H1 (cell line): ENCODE results near the gene KRT32. TPM values are rescaled to one million over a fixed set of nuclear protein-coding genes. Genes with fewer than 3 reads are reported as not detected.

Source experiments
- CTCF ChIA-PET: fragments of 300-600 bp; sonication (Branson Sonifier 250); formaldehyde crosslinking; loops from one replicate; lab custom pipeline; 2021; ENCODE audit not compliant: partially characterized antibody; lab: Charles Lee
- POLR2A ChIA-PET: fragments of 300-600 bp; sonication (Branson Sonifier 250); formaldehyde crosslinking; loops from one replicate; lab custom pipeline; 2021; ENCODE audit warnings: inconsistent platforms; ENCODE audit not compliant: partially characterized antibody; lab: Charles Lee
- DNase-seq, 2 experiments: peaks; one replicate each; pipeline versions ENCODE4 v3.0.0 to v3.0.0-alpha.2; 2010 to 2022; ENCODE audit warnings: low spot score in 2 of 2, low read depth in 1 of 2, mixed read lengths in 1 of 2
- FAIRE-seq: peaks from 2 replicates; lab custom pipeline; 2011; peaks lifted over from hg19 to GRCh38; lab: Jason Lieb, UNC
- H2AFZ ChIP-seq: 2 replicates; pipeline ENCODE4 v1.8.1; 2012; ENCODE audit warnings: low read length, inconsistent platforms
- H2AK5ac ChIP-seq: 2 replicates; pipeline ENCODE4 v1.6.1; 2013; ENCODE audit warnings: low read depth, low read length
- H2BK120ac ChIP-seq: replicated peaks from 2 replicates; pipeline ENCODE3; 2013; ENCODE audit warnings: low read depth, low read length, inconsistent platforms
- H2BK12ac ChIP-seq: 2 replicates; pipeline ENCODE4 v1.6.1; 2013; ENCODE audit warnings: low read depth, low read length
- H2BK15ac ChIP-seq: 2 replicates; pipeline ENCODE4 v1.6.1; 2013; ENCODE audit warnings: low read length
- H2BK20ac ChIP-seq: 2 replicates; pipeline ENCODE4 v1.6.1; 2013; ENCODE audit warnings: low read length
- H2BK5ac ChIP-seq: 2 replicates; pipeline ENCODE4 v1.6.1; 2013; ENCODE audit warnings: low read depth, low read length
- H3K14ac ChIP-seq: 2 replicates; pipeline ENCODE4 v1.6.1; 2013; ENCODE audit warnings: inconsistent platforms; ENCODE audit not compliant: insufficient read length
- H3K18ac ChIP-seq: 2 replicates; pipeline ENCODE4 v1.6.1; 2013; ENCODE audit warnings: low read length; ENCODE audit errors: extremely low read depth
- H3K23ac ChIP-seq: 2 replicates; pipeline ENCODE4 v1.6.1; 2013; ENCODE audit warnings: inconsistent platforms; ENCODE audit not compliant: insufficient read length
- H3K23me2 ChIP-seq: 2 replicates; pipeline ENCODE4 v1.6.1; 2013; ENCODE audit warnings: low read depth, low read length
- H3K27ac ChIP-seq: 2 replicates; pipeline ENCODE4 v1.6.1; 2011; ENCODE audit warnings: low read depth, low read length, inconsistent platforms
- H3K27me3 ChIP-seq, 4 experiments: replicated peaks in 1 of 4; 1 replicate in 1 of 4; 2 replicates in 3 of 4; pipeline versions ENCODE4 v1.6.1 to v1.8.1; 2011 to 2013; ENCODE audit warnings: low read length in 3 of 4, mild to moderate bottlenecking in 3 of 4, inconsistent platforms in 2 of 4, mixed read lengths in 2 of 4, moderate library complexity in 1 of 4; ENCODE audit not compliant: control insufficient read depth in 3 of 4, insufficient read depth in 3 of 4; ENCODE audit errors: extremely low read depth in 1 of 4
- H3K36me3 ChIP-seq, 4 experiments: 2 replicates each; pipeline versions ENCODE4 v1.6.1 to v1.8.1; 2011 to 2013; ENCODE audit warnings: mild to moderate bottlenecking in 4 of 4, low read length in 3 of 4, moderate library complexity in 2 of 4, control low read depth in 1 of 4, inconsistent platforms in 1 of 4; ENCODE audit not compliant: insufficient read depth in 4 of 4, control insufficient read depth in 2 of 4
- H3K4ac ChIP-seq: replicated peaks from 2 replicates; pipeline ENCODE3; 2013; ENCODE audit warnings: low read length, low read depth, mixed read lengths, inconsistent platforms; ENCODE audit not compliant: insufficient read length
- H3K4me1 ChIP-seq, 4 experiments: replicated peaks in 1 of 4; 1 replicate in 1 of 4; 2 replicates in 3 of 4; pipeline versions ENCODE4 v1.6.1 to v1.8.1; 2011 to 2013; ENCODE audit warnings: low read length in 3 of 4, inconsistent platforms in 2 of 4, mixed read lengths in 1 of 4; ENCODE audit not compliant: insufficient read depth in 4 of 4, control insufficient read depth in 3 of 4
- H3K4me2 ChIP-seq, 2 experiments: 2 replicates each; pipeline versions ENCODE4 v1.6.1 to v1.8.1; 2011 to 2013; ENCODE audit warnings: low read depth in 2 of 2, low read length in 2 of 2, control low read depth in 1 of 2, inconsistent platforms in 1 of 2, mild to moderate bottlenecking in 1 of 2; ENCODE audit not compliant: insufficient read depth in 1 of 2
- H3K4me3 ChIP-seq, 4 experiments: fragments of 200-600, 300-600 bp in 1 of 4; sonication (generic), shearing (Covaris generic), sonication (Bioruptor Twin) in 1 of 4; 2 replicates each; pipeline versions ENCODE4 v1.5.1 to v1.8.1; 2011 to 2016; ENCODE audit warnings: low read length in 4 of 4, low read depth in 3 of 4, control low read depth in 2 of 4, inconsistent platforms in 2 of 4, mild to moderate bottlenecking in 2 of 4, mixed read lengths in 1 of 4, moderate library complexity in 1 of 4; ENCODE audit not compliant: insufficient read depth in 2 of 4; ENCODE audit errors: extremely low read depth in 1 of 4
- H3K56ac ChIP-seq: replicated peaks from 2 replicates; pipeline ENCODE3; 2013; ENCODE audit warnings: low read depth, mild to moderate bottlenecking, mixed read lengths, low read length, inconsistent platforms; ENCODE audit not compliant: insufficient read length
- H3K79me1 ChIP-seq: 2 replicates; pipeline ENCODE4 v1.6.1; 2013; ENCODE audit warnings: low read depth, low read length, control low read depth
- H3K79me2 ChIP-seq, 2 experiments: 2 replicates each; pipeline versions ENCODE4 v1.6.1 to v1.8.1; 2012 to 2013; ENCODE audit warnings: low read length in 2 of 2, mild to moderate bottlenecking in 2 of 2, inconsistent platforms in 1 of 2; ENCODE audit not compliant: insufficient read depth in 2 of 2, control insufficient read depth in 1 of 2
- H3K9ac ChIP-seq, 4 experiments: replicated peaks in 1 of 4; 1 replicate in 1 of 4; 2 replicates in 3 of 4; pipeline versions ENCODE4 v1.6.1 to v1.8.1; 2011 to 2013; ENCODE audit warnings: low read depth in 3 of 4, low read length in 3 of 4, control low read depth in 2 of 4, mild to moderate bottlenecking in 2 of 4, moderate library complexity in 2 of 4, inconsistent platforms in 1 of 4; ENCODE audit errors: extremely low read depth in 1 of 4
- H3K9me3 ChIP-seq, 2 experiments: 2 replicates each; pipeline versions ENCODE4 v1.6.1 to v1.8.1; 2012 to 2013; ENCODE audit warnings: mild to moderate bottlenecking in 2 of 2, moderate library complexity in 2 of 2, control low read depth in 1 of 2, inconsistent platforms in 1 of 2, low read depth in 1 of 2, low read length in 1 of 2, mixed read lengths in 1 of 2; ENCODE audit not compliant: insufficient read depth in 2 of 2
- H4K20me1 ChIP-seq, 2 experiments: replicated peaks in 1 of 2; 2 replicates each; pipeline versions ENCODE3 to v1.8.1; 2011 to 2013; ENCODE audit warnings: inconsistent platforms in 2 of 2, low read length in 2 of 2, mild to moderate bottlenecking in 1 of 2; ENCODE audit not compliant: insufficient read depth in 2 of 2, control insufficient read depth in 1 of 2
- H4K5ac ChIP-seq: 2 replicates; pipeline ENCODE4 v1.6.1; 2013; ENCODE audit warnings: low read length, low read depth, mixed read lengths, inconsistent platforms; ENCODE audit not compliant: insufficient read length
- H4K8ac ChIP-seq: 2 replicates; pipeline ENCODE4 v1.8.0; 2013; ENCODE audit warnings: mild to moderate bottlenecking, moderate library complexity, low read length, inconsistent platforms; ENCODE audit not compliant: insufficient read depth; ENCODE audit errors: extremely low read depth
- H4K91ac ChIP-seq: replicated peaks from 2 replicates; pipeline ENCODE3; 2013; ENCODE audit warnings: low read length, mixed read lengths, inconsistent platforms; ENCODE audit not compliant: insufficient read length
- BRCA1 ChIP-seq: IDR thresholded peaks from 2 replicates; pipeline ENCODE4 v1.6.1; 2012; ENCODE audit warnings: low read depth, low read length, improper control_type of control experiment
- GABPA ChIP-seq: IDR thresholded peaks from 2 replicates; pipeline ENCODE4 v1.6.1; 2011; ENCODE audit warnings: mild to moderate bottlenecking, low read length, moderate library complexity, borderline replicate concordance; ENCODE audit not compliant: insufficient read depth
- GTF2F1 ChIP-seq: IDR thresholded peaks from 2 replicates; pipeline ENCODE4 v1.6.1; 2012; ENCODE audit warnings: low read depth, low read length, improper control_type of control experiment, borderline replicate concordance
- MAFK ChIP-seq: IDR thresholded peaks from 2 replicates; pipeline ENCODE4 v1.6.1; 2012; ENCODE audit warnings: low read depth, mild to moderate bottlenecking, improper control_type of control experiment, low read length
- RAD21 ChIP-seq, 2 experiments: IDR thresholded peaks in 1 of 2; conservative IDR thresholded peaks in 1 of 2; 2 replicates each; pipeline ENCODE4 v1.6.1; 2011; ENCODE audit warnings: low read depth in 2 of 2, low read length in 2 of 2, improper control_type of control experiment in 1 of 2, inconsistent platforms in 1 of 2, mild to moderate bottlenecking in 1 of 2, moderate library complexity in 1 of 2
- RFX5 ChIP-seq: IDR thresholded peaks from 2 replicates; pipeline ENCODE4 v1.6.1; 2011; ENCODE audit warnings: low read depth, low read length, improper control_type of control experiment, borderline replicate concordance
- SIRT6 ChIP-seq: IDR thresholded peaks from one replicate; pipeline ENCODE4 v1.7.1; 2012; ENCODE audit warnings: low read length, inconsistent platforms
- WGBS, 2 experiments: shearing (Covaris generic) in 1 of 2; methylation state at CpG; one replicate each; pipeline versions ENCODE4 v1.1.6 to v1.1.7; 2013 to 2015; ENCODE audit warnings: low lambda C conversion rate in 2 of 2, mixed read lengths in 2 of 2, inconsistent platforms in 1 of 2, low coverage in 1 of 2, missing lambda C conversion rate in 1 of 2; ENCODE audit not compliant: insufficient replicate concordance in 2 of 2, insufficient coverage in 1 of 2, insufficient read length in 1 of 2; ENCODE audit errors: extremely low coverage in 1 of 2, missing lambda C conversion rate in 1 of 2; 5-methylcytosine and 5-hydroxymethylcytosine counted together
- polyA plus RNA-seq, 7 experiments: library from polyadenylated mRNA; depleted of rRNA in 3 of 7; stranded (reverse) in 5 of 7; unstranded in 2 of 7; fragments of >200 nt in 5 of 7; fragments of 200-250 nt in 2 of 7; gene quantifications; 1 replicate in 5 of 7; 2 replicates in 1 of 7; 4 replicates in 1 of 7; pipeline versions ENCODE4 v1.2.1 to v1.2.3, GENCODE V29; 2011 to 2013; ENCODE audit warnings: missing spikeins in 2 of 7, mixed read lengths in 2 of 7
- total RNA-seq: library from RNA; stranded (reverse); fragmentation: NEBNext Ultra II Directional; extraction: Animal tissue kit (Norgen Biotek cat#: 25700); gene quantifications from 2 replicates; pipeline ENCODE4 v1.2.1, GENCODE V29; 2021

The KRT32 gene
- total and polyA plus RNA-seq, 2 of the 8 experiments (the other 6 are each of a cell fraction or from before 2014, with no cell fraction given): not detected

DNA sequence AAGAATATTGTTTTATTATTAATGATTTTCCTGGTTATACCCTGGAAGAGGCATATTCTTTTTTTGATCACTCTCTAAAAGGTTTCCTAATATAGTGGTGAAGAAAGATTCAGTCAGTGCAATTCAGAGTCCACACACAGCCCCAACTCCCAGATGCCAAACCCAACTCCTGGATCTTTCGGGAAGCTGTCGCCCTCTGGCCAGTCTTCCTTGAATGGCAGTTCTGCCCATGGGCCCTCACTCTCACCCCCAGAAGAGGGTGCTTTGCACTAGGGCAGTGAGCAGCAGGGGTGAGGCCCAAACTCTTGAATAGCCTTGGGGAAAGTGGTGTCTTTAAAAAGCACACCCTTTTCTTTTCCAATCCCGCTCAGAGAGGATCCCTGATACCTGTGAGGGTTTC is 11.0 kb downstream of the KRT32 start:
- H3K79me1 ChIP-seq: no peaks in the 10 kb centered on the region
- no peak overlapping the region for H3K4me3 ChIP-seq
- no peaks in the 10 kb centered on the region for H3K23me2 ChIP-seq
- no peak overlapping the region for H3K9ac ChIP-seq
- no peaks in the 10 kb centered on the region for H3K27me3 ChIP-seq
- no peak overlapping the region for H3K23ac ChIP-seq
- no peak overlapping the region for H2BK15ac ChIP-seq
- FAIRE-seq (no peak), DNase-seq (peak in 1 of 2 experiments; percentile 49)
- H3K4me2 ChIP-seq: no peak overlapping the region
- no peaks in the 10 kb centered on the region for H3K36me3 ChIP-seq
- H3K9me3 ChIP-seq: peaks cover 3 to 9% of the 10 kb centered on the region in 2 experiments; a peak in 2 of 4 replicates
- ChIA-PET CTCF (interaction anchor here (0.6 to 3.6 kb wide), 8 partner anchors 9 to 571 kb away, joined by 3 to 15 read pairs (median 4); no protein-coding TSS in a partner anchor), POLR2A (no interaction called here)
- 71% methylated on average over 3 of the region's 3 CpGs; no CpG with 5 or more reads in 1 of the 2 experiments for WGBS, 2 experiments
- H3K18ac ChIP-seq: no peak overlapping the region
- no peaks in the 10 kb centered on the region for H3K79me2 ChIP-seq
- no peak overlapping the region for H2BK120ac ChIP-seq
- no peaks in the 10 kb centered on the region for H4K20me1 ChIP-seq
- no peak overlapping the region for H2BK20ac ChIP-seq
- H3K56ac ChIP-seq: no peak overlapping the region
- H4K8ac ChIP-seq: peak overlapping the region; percentile 43; the same call in 1 of the 2 replicates
- no peak overlapping the region for H3K27ac ChIP-seq
- H2AFZ ChIP-seq: no peak overlapping the region
- no peak overlapping the region for H4K91ac ChIP-seq
- no peak overlapping the region for H2BK5ac ChIP-seq
- no peak overlapping the region for H3K4ac ChIP-seq
- no peak overlapping the region for H4K5ac ChIP-seq
- no peak overlapping the region for H2BK12ac ChIP-seq
- H2AK5ac ChIP-seq: no peak overlapping the region
- H3K14ac ChIP-seq: no peak overlapping the region
- no peaks in the 10 kb centered on the region for H3K4me1 ChIP-seq
- TF ChIP-seq RAD21 (IDR thresholded peaks at IDR 0.05 in 1 of 2, conservative IDR thresholded peaks at IDR 0.05 in 1 of 2; ENCODE audit: low read depth in 2 of 2, low read length in 2 of 2) (peak; percentile 64 to 70), SIRT6 (no peak), MAFK (no peak), GABPA (no peak), RFX5 (no peak), BRCA1 (no peak), GTF2F1 (no peak)
